HG03196 (cell line): Measurements from ENCODE around the gene SOBP.
"Not testable (repeated sequence)": the region's sequence is repeated elsewhere in the genome, so short reads cannot be mapped to it uniquely, and the experiment has no call there.

ENCODE experiments used
- ATAC-seq: cut with Tn5 transposase; IDR thresholded peaks from one replicate; pipeline ENCODE4 v1.9.1; 2021; ENCODE audit not compliant: unreplicated experiment

Gene SOBP

DNA sequence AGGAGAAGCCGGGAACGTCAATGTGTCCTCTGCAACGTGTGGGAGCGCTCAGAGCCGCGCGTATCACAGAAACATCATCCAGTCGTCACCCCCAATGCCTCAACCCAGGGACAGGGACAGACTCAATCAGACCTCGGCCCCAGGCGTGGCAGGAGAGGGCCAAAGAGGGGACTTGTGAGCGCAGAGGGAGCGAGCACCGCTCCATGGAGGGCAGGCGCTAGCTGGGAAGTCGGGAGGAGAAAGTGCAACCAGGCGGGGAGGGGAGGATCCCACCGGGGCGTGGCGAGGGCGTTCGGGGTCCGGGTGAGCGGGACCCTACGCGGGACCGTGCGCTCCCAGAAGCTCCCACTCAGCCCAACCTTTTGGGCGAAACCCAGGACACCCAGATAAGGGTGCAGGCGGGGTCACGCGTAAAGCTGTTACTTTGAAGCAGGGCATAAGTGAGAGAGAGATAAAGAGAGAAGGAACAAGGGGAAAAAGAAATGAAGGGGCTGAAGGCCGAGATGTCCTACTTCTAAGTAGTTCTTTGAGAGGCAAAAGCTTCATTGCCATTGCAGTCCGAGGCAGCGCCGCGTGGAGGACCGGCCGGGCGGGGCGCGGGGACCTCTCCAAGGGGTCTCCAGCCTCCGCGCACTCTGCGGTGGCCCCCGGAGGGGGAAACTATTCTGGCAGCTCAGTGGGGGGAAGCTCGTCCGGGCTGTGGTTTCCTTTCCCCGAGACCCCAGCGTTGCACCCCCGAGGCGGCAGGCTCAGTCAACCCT is 862 bp upstream of the SOBP start:
- no peak for ATAC-seq

DNA sequence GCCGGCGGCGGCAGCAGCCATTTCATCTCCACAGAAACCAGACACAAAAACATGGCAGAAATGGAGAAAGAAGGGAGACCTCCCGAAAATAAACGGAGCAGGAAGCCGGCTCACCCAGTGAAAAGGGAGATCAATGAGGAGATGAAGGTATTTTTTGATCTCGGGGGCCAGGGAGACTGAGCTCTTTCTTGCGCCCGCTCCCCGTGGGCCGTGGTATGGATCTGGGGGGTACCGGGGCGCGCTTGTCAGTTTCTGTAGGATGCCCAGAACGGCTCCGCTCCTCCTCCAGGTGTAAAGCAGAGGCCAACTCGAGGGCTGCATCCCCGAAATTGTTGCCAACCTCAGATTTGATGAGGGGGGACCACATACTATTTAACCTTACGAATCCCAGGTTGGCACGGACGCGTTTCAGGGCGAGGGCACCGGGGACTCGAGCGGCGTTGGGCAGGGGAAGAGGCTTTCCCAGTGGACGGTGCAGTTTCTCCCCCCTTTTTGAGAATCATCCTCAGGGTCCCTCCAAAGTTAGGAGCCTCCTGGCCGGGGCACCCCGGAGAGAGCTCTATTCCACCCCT is 735 bp downstream of the SOBP start:
- ATAC-seq: no peak

DNA sequence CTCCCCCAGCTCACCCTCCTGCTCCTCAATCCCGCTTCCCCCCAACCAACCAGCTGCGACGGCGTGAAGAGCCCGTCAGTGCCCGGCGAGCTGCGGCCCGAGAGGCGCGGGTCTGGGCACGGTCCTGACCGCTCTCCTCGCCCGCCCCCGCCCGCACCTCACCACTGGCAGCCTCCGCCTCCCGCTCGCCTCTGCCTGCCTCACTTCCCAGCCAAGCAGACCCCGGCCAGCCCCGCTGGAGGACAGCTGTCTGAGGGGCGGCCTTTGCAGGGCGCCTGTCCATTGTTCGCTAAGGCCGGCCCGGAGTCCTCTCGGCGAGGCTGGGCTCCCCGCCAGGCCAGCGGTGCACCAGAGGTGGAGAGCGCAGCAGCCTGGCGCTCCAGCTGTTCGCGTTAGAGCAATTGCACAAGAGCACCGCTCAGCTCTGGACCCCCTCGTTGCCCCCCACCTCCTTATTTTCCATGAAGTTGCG is 1.3 kb downstream of the SOBP start:
- no peak for ATAC-seq

DNA sequence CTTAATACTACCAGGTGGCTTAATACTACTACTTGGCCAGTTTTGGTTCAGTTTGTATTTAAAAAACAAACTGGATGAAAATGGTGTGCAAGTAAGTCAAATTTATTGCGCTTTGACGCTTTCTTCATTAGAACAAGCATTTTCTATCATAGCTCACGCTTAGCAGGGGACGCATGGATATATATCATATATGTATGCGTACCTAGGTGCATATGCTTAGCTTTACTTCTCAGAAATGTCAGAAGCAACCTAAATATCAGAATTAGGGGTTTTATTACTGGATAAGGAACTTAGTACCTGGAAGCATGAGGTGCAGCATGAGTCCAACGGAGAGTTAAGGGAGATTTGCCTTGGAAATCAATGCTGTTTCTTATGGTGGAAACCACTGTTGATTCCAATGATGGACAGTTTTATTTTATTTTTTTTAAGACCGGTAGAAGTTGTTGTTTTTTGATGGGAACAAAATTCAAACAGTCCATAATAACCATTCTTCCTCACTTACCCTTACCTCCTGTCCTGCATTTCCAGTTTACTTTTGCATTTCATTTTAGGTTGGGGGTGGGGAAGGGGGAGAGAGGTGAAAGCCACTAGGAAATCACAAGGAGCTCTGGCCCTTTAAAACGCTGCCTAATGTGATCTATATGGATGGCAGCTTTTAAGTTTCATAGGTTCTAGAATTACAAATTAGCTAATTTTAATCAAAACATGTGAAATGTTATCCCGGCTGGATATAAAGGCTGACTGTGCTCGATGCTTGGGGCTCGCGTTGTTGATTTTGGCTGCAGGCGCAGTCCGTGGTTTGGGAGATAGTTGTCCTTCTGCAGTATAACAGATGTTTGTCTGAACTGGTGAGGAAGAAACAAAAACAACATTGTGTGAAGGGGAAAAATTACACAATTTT is 2.1 kb downstream of the SOBP start:
- no peak for ATAC-seq

GRCh38 chr6:107493158-107494057 is 3.5 kb downstream of the SOBP start:
- ATAC-seq: no peak

DNA sequence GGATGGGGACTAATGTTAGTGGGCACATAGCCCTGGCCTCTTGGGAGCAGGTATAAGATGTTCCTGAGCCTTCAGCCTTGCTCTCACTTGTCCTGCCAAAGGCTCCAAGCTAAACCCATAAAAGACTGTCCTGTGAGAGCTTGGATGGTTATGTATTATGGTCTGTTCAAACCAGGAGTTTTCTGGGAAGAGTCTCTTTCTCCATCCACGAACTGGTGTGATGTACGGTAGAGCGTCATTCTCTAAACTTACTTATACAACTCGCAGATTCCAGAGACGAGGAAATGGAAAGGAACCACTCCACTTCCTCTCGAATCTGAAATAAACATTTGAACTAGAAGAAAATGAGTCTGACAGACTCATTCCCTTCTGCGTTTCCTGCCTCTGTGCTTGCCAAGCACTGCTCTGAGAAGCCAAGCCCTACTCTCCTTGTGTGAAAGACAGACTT is 5.3 kb downstream of the SOBP start:
- no peak for ATAC-seq

DNA sequence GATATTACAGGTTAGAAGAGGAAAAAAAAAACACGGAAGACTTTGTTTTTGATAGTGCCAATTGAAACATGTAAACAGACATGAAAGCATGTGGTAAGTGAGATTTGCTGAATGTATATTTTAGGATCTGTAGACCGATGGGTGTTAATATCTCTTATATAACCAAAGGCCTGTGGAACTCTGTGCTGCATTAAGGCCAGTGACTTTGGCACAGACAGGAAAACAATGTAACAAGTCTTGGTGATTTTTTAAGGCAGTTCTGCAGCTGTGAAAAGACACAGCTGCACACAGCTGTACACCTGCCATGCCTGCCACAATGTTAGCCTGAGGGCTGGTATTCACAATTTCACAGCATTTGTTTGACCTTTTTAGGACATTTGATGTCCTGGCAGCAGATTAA is 6.1 kb downstream of the SOBP start:
- no peak for ATAC-seq

DNA sequence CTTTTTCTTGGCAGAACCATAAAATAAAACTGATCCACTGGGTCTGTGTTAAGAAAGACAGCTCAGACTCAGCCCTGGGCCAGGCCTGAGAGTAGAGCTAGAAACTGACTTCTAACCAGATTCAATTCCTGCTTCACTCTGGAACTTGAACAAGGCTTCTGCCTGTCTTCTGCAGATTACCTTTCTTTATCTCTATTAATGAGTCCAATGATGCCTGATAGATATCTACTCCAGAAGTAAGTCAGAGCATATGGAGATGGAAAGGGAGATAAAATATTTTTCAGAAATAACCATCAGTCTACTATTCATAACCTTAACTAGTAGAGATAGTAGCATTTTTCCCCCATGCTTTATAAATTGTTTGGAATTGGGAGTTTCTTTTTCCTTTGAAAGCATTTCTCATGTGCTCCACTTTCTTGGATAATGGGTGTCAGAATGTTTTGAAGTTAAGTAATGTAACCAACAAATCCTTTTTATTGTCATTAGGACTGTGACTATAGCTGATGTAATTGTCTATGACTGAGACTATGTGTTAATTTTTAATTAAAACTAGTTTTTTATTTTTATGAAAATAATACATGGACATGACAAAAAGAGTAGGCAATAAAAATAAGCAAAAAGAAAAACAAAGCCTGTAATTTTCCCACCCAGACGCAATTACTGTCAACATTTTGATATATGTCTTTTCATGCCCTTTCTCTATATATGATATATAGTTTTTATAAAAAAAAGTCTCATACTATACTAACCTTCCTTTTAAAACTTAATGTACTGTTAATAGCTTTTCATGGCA is 7.2 kb downstream of the SOBP start:
- ATAC-seq: no peak

GRCh38 chr6:107504270-107505026 is 14.5 kb downstream of the SOBP start:
- no peak for ATAC-seq

DNA sequence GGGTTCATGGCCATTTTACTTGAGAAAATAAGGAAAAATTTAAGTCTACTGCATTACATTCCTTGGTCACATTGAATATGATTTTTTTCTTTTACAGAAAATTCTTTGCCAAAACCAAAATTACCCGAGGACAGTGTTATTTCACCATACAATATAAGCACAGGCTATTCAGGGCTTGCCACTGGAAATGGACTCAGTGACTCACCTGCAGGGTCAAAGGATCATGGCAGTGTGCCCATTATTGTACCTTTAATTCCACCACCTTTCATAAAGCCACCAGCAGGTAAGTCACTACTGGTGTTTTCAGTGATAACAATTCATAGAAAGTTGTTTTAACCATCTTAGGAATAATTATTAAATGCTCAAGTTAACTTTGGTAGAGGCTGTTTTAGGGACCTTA is 16.2 kb downstream of the SOBP start:
- no peak for ATAC-seq

- ATAC-seq: no peak
Observed at GRCh38 chr6:107509506-107509905, 19.6 kb downstream of the SOBP start.

- ATAC-seq: no peak
Observed at GRCh38 chr6:107510108-107510507, 20.2 kb downstream of the SOBP start.

GRCh38 chr6:107511511-107511993 is 21.6 kb downstream of the SOBP start:
- no peak for ATAC-seq

DNA sequence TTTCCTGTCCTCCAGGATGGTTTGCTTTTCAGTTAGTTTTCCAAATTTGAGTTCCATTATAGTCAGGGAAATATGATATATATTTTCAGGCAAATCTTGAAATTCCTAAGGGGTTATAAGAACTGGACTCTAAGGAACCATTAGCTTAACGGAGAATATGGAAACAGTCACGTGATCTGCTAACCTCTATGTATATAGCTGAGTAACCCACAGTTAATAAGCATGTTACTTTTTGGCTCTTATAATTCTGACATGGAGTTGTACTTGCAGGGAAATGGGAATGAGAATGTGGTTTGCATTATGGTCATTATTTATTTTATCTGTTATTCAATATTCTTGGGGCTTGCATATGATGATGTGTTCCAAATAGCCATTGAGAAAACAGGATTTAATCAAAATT is 23.3 kb downstream of the SOBP start:
- no peak for ATAC-seq

GRCh38 chr6:107515955-107516354 is 26.0 kb downstream of the SOBP start:
- no peak for ATAC-seq

GRCh38 chr6:107517274-107517673 is 27.4 kb downstream of the SOBP start:
- ATAC-seq: no peak

GRCh38 chr6:107519224-107519623 is 29.3 kb downstream of the SOBP start:
- ATAC-seq: not testable (repeated sequence)

DNA sequence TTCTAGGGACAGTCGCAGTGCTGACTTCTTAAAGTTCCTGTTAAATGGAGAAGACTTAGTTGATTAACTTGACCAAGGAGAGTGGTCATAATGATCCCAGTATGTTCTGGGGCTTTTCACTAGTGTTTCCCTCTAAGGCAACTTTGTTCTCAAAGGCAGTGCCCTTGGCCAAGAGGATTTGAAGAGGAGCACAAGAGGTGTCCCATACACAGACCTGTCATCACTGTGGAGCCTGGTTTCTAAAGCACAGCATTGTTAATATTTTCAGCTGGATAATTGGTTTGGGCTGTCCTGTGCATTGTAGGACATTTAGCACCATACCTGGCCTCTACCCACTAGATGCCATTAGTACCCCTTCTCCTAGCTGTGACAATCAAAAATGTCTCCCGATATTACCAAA is 30.8 kb downstream of the SOBP start:
- not testable (repeated sequence) for ATAC-seq
